ENCODE measurements around the gene SRD5A1. TPM values are rescaled to one million over a fixed set of nuclear protein-coding genes. Genes with fewer than 3 reads are reported as not detected.

Gene SRD5A1
- total and polyA plus RNA-seq, 2 of the 8 experiments (the other 6 are each of a cell fraction or from before 2014, with no cell fraction given) = 34.7 to 42.4 TPM

GRCh38 chr5:6626508-6626907 is 6.7 kb upstream of the SRD5A1 start (continued):
- TF ChIP-seq CHD7 (IDR thresholded peaks at IDR 0.05; ENCODE audit: insufficient replicate concordance, low read length) = no peak
- no peak for TF ChIP-seq RBBP5 (IDR thresholded peaks at IDR 0.05; ENCODE audit: borderline replicate concordance, low read depth, low read length)
- no peak for TF ChIP-seq E2F6 (IDR thresholded peaks at IDR 0.05)
- no peak for TF ChIP-seq CHD1 (IDR thresholded peaks at IDR 0.05; ENCODE audit: low read depth, low read length)
- no peak for TF ChIP-seq PHF8 (conservative IDR thresholded peaks at IDR 0.05; ENCODE audit: low read depth, low read length)

Measured in H1 (cell line).